H1 (cell line): Measurements from ENCODE around the gene SRGAP2C. TPM values are rescaled to one million over a fixed set of nuclear protein-coding genes. Genes with fewer than 3 reads are reported as not detected.
"Not testable (repeated sequence)": the region's sequence is repeated elsewhere in the genome, so short reads cannot be mapped to it uniquely, and the experiment has no call there.

Experiments used
- CTCF ChIA-PET: fragments of 300-600 bp; sonication (Branson Sonifier 250); formaldehyde crosslinking; loops from one replicate; lab custom pipeline; 2021; ENCODE audit not compliant: partially characterized antibody; lab: Charles Lee
- POLR2A ChIA-PET: fragments of 300-600 bp; sonication (Branson Sonifier 250); formaldehyde crosslinking; loops from one replicate; lab custom pipeline; 2021; ENCODE audit warnings: inconsistent platforms; ENCODE audit not compliant: partially characterized antibody; lab: Charles Lee
- DNase-seq, 2 experiments: peaks; one replicate each; pipeline versions ENCODE4 v3.0.0 to v3.0.0-alpha.2; 2010 to 2022; ENCODE audit warnings: low spot score in 2 of 2, low read depth in 1 of 2, mixed read lengths in 1 of 2
- FAIRE-seq: peaks from 2 replicates; lab custom pipeline; 2011; peaks lifted over from hg19 to GRCh38; lab: Jason Lieb, UNC
- H2AFZ ChIP-seq: 2 replicates; pipeline ENCODE4 v1.8.1; 2012; ENCODE audit warnings: low read length, inconsistent platforms
- H2AK5ac ChIP-seq: 2 replicates; pipeline ENCODE4 v1.6.1; 2013; ENCODE audit warnings: low read depth, low read length
- H2BK120ac ChIP-seq: replicated peaks from 2 replicates; pipeline ENCODE3; 2013; ENCODE audit warnings: low read depth, low read length, inconsistent platforms
- H2BK12ac ChIP-seq: 2 replicates; pipeline ENCODE4 v1.6.1; 2013; ENCODE audit warnings: low read depth, low read length
- H2BK15ac ChIP-seq: 2 replicates; pipeline ENCODE4 v1.6.1; 2013; ENCODE audit warnings: low read length
- H2BK20ac ChIP-seq: 2 replicates; pipeline ENCODE4 v1.6.1; 2013; ENCODE audit warnings: low read length
- H2BK5ac ChIP-seq: 2 replicates; pipeline ENCODE4 v1.6.1; 2013; ENCODE audit warnings: low read depth, low read length
- H3K14ac ChIP-seq: 2 replicates; pipeline ENCODE4 v1.6.1; 2013; ENCODE audit warnings: inconsistent platforms; ENCODE audit not compliant: insufficient read length
- H3K18ac ChIP-seq: 2 replicates; pipeline ENCODE4 v1.6.1; 2013; ENCODE audit warnings: low read length; ENCODE audit errors: extremely low read depth
- H3K23ac ChIP-seq: 2 replicates; pipeline ENCODE4 v1.6.1; 2013; ENCODE audit warnings: inconsistent platforms; ENCODE audit not compliant: insufficient read length
- H3K23me2 ChIP-seq: 2 replicates; pipeline ENCODE4 v1.6.1; 2013; ENCODE audit warnings: low read depth, low read length
- H3K27ac ChIP-seq: 2 replicates; pipeline ENCODE4 v1.6.1; 2011; ENCODE audit warnings: low read depth, low read length, inconsistent platforms
- H3K27me3 ChIP-seq, 4 experiments: replicated peaks in 1 of 4; 1 replicate in 1 of 4; 2 replicates in 3 of 4; pipeline versions ENCODE4 v1.6.1 to v1.8.1; 2011 to 2013; ENCODE audit warnings: low read length in 3 of 4, mild to moderate bottlenecking in 3 of 4, inconsistent platforms in 2 of 4, mixed read lengths in 2 of 4, moderate library complexity in 1 of 4; ENCODE audit not compliant: control insufficient read depth in 3 of 4, insufficient read depth in 3 of 4; ENCODE audit errors: extremely low read depth in 1 of 4
- H3K36me3 ChIP-seq, 4 experiments: 2 replicates each; pipeline versions ENCODE4 v1.6.1 to v1.8.1; 2011 to 2013; ENCODE audit warnings: mild to moderate bottlenecking in 4 of 4, low read length in 3 of 4, moderate library complexity in 2 of 4, control low read depth in 1 of 4, inconsistent platforms in 1 of 4; ENCODE audit not compliant: insufficient read depth in 4 of 4, control insufficient read depth in 2 of 4
- H3K4ac ChIP-seq: replicated peaks from 2 replicates; pipeline ENCODE3; 2013; ENCODE audit warnings: low read length, low read depth, mixed read lengths, inconsistent platforms; ENCODE audit not compliant: insufficient read length
- H3K4me1 ChIP-seq, 4 experiments: replicated peaks in 1 of 4; 1 replicate in 1 of 4; 2 replicates in 3 of 4; pipeline versions ENCODE4 v1.6.1 to v1.8.1; 2011 to 2013; ENCODE audit warnings: low read length in 3 of 4, inconsistent platforms in 2 of 4, mixed read lengths in 1 of 4; ENCODE audit not compliant: insufficient read depth in 4 of 4, control insufficient read depth in 3 of 4
- H3K4me2 ChIP-seq, 2 experiments: 2 replicates each; pipeline versions ENCODE4 v1.6.1 to v1.8.1; 2011 to 2013; ENCODE audit warnings: low read depth in 2 of 2, low read length in 2 of 2, control low read depth in 1 of 2, inconsistent platforms in 1 of 2, mild to moderate bottlenecking in 1 of 2; ENCODE audit not compliant: insufficient read depth in 1 of 2
- H3K4me3 ChIP-seq, 4 experiments: fragments of 200-600, 300-600 bp in 1 of 4; sonication (generic), shearing (Covaris generic), sonication (Bioruptor Twin) in 1 of 4; 2 replicates each; pipeline versions ENCODE4 v1.5.1 to v1.8.1; 2011 to 2016; ENCODE audit warnings: low read length in 4 of 4, low read depth in 3 of 4, control low read depth in 2 of 4, inconsistent platforms in 2 of 4, mild to moderate bottlenecking in 2 of 4, mixed read lengths in 1 of 4, moderate library complexity in 1 of 4; ENCODE audit not compliant: insufficient read depth in 2 of 4; ENCODE audit errors: extremely low read depth in 1 of 4
- H3K56ac ChIP-seq: replicated peaks from 2 replicates; pipeline ENCODE3; 2013; ENCODE audit warnings: low read depth, mild to moderate bottlenecking, mixed read lengths, low read length, inconsistent platforms; ENCODE audit not compliant: insufficient read length
- H3K79me1 ChIP-seq: 2 replicates; pipeline ENCODE4 v1.6.1; 2013; ENCODE audit warnings: low read depth, low read length, control low read depth
- H3K79me2 ChIP-seq, 2 experiments: 2 replicates each; pipeline versions ENCODE4 v1.6.1 to v1.8.1; 2012 to 2013; ENCODE audit warnings: low read length in 2 of 2, mild to moderate bottlenecking in 2 of 2, inconsistent platforms in 1 of 2; ENCODE audit not compliant: insufficient read depth in 2 of 2, control insufficient read depth in 1 of 2
- H3K9ac ChIP-seq, 4 experiments: replicated peaks in 1 of 4; 1 replicate in 1 of 4; 2 replicates in 3 of 4; pipeline versions ENCODE4 v1.6.1 to v1.8.1; 2011 to 2013; ENCODE audit warnings: low read depth in 3 of 4, low read length in 3 of 4, control low read depth in 2 of 4, mild to moderate bottlenecking in 2 of 4, moderate library complexity in 2 of 4, inconsistent platforms in 1 of 4; ENCODE audit errors: extremely low read depth in 1 of 4
- H3K9me3 ChIP-seq, 2 experiments: 2 replicates each; pipeline versions ENCODE4 v1.6.1 to v1.8.1; 2012 to 2013; ENCODE audit warnings: mild to moderate bottlenecking in 2 of 2, moderate library complexity in 2 of 2, control low read depth in 1 of 2, inconsistent platforms in 1 of 2, low read depth in 1 of 2, low read length in 1 of 2, mixed read lengths in 1 of 2; ENCODE audit not compliant: insufficient read depth in 2 of 2
- H4K20me1 ChIP-seq, 2 experiments: replicated peaks in 1 of 2; 2 replicates each; pipeline versions ENCODE3 to v1.8.1; 2011 to 2013; ENCODE audit warnings: inconsistent platforms in 2 of 2, low read length in 2 of 2, mild to moderate bottlenecking in 1 of 2; ENCODE audit not compliant: insufficient read depth in 2 of 2, control insufficient read depth in 1 of 2
- H4K5ac ChIP-seq: 2 replicates; pipeline ENCODE4 v1.6.1; 2013; ENCODE audit warnings: low read length, low read depth, mixed read lengths, inconsistent platforms; ENCODE audit not compliant: insufficient read length
- H4K8ac ChIP-seq: 2 replicates; pipeline ENCODE4 v1.8.0; 2013; ENCODE audit warnings: mild to moderate bottlenecking, moderate library complexity, low read length, inconsistent platforms; ENCODE audit not compliant: insufficient read depth; ENCODE audit errors: extremely low read depth
- H4K91ac ChIP-seq: replicated peaks from 2 replicates; pipeline ENCODE3; 2013; ENCODE audit warnings: low read length, mixed read lengths, inconsistent platforms; ENCODE audit not compliant: insufficient read length
- WGBS, 2 experiments: shearing (Covaris generic) in 1 of 2; methylation state at CpG; one replicate each; pipeline versions ENCODE4 v1.1.6 to v1.1.7; 2013 to 2015; ENCODE audit warnings: low lambda C conversion rate in 2 of 2, mixed read lengths in 2 of 2, inconsistent platforms in 1 of 2, low coverage in 1 of 2, missing lambda C conversion rate in 1 of 2; ENCODE audit not compliant: insufficient replicate concordance in 2 of 2, insufficient coverage in 1 of 2, insufficient read length in 1 of 2; ENCODE audit errors: extremely low coverage in 1 of 2, missing lambda C conversion rate in 1 of 2; 5-methylcytosine and 5-hydroxymethylcytosine counted together
- polyA plus RNA-seq, 7 experiments: library from polyadenylated mRNA; depleted of rRNA in 3 of 7; stranded (reverse) in 5 of 7; unstranded in 2 of 7; fragments of >200 nt in 5 of 7; fragments of 200-250 nt in 2 of 7; gene quantifications; 1 replicate in 5 of 7; 2 replicates in 1 of 7; 4 replicates in 1 of 7; pipeline versions ENCODE4 v1.2.1 to v1.2.3, GENCODE V29; 2011 to 2013; ENCODE audit warnings: missing spikeins in 2 of 7, mixed read lengths in 2 of 7
- total RNA-seq: library from RNA; stranded (reverse); fragmentation: NEBNext Ultra II Directional; extraction: Animal tissue kit (Norgen Biotek cat#: 25700); gene quantifications from 2 replicates; pipeline ENCODE4 v1.2.1, GENCODE V29; 2021

The SRGAP2C gene
- total and polyA plus RNA-seq, 2 of the 8 experiments (the other 6 are each of a cell fraction or from before 2014, with no cell fraction given), result 2.5 to 25.2 TPM

GRCh38 chr1:121140393-121140792 is 44.4 kb upstream of the SRGAP2C start:
- POLR2A ChIA-PET, H4K8ac ChIP-seq, H4K91ac ChIP-seq, H4K20me1 ChIP-seq, H3K4me1 ChIP-seq, H3K18ac ChIP-seq, H3K36me3 ChIP-seq, H2BK120ac ChIP-seq, H2AFZ ChIP-seq, H3K14ac ChIP-seq, H3K9me3 ChIP-seq, H2BK5ac ChIP-seq, H3K27me3 ChIP-seq, H3K56ac ChIP-seq, H2BK15ac ChIP-seq, H3K79me1 ChIP-seq, H4K5ac ChIP-seq, H3K4me2 ChIP-seq, H3K4me3 ChIP-seq, H3K9ac ChIP-seq, H3K4ac ChIP-seq, FAIRE-seq, H2AK5ac ChIP-seq, H3K27ac ChIP-seq, H2BK20ac ChIP-seq, H3K23ac ChIP-seq, H3K23me2 ChIP-seq, CTCF ChIA-PET, H3K79me2 ChIP-seq, DNase-seq, H2BK12ac ChIP-seq: not testable (repeated sequence)
- WGBS, 2 experiments, result no CpG with 5 or more reads among the region's 6 CpGs

- H2BK15ac ChIP-seq, H3K27me3 ChIP-seq, H3K36me3 ChIP-seq, H3K18ac ChIP-seq, H2BK12ac ChIP-seq, H2BK120ac ChIP-seq, H3K27ac ChIP-seq, DNase-seq, CTCF ChIA-PET, H4K91ac ChIP-seq, H2BK20ac ChIP-seq, H3K4me3 ChIP-seq, H4K8ac ChIP-seq, H3K4ac ChIP-seq, POLR2A ChIA-PET, H2BK5ac ChIP-seq, H3K4me1 ChIP-seq, H3K79me2 ChIP-seq, H3K23me2 ChIP-seq, H3K56ac ChIP-seq, H2AK5ac ChIP-seq, H3K9ac ChIP-seq, H3K9me3 ChIP-seq, H2AFZ ChIP-seq, FAIRE-seq, H4K20me1 ChIP-seq, H3K23ac ChIP-seq, H3K14ac ChIP-seq, H3K79me1 ChIP-seq, H4K5ac ChIP-seq, H3K4me2 ChIP-seq: not testable (repeated sequence)
- 0% methylated on average over 1 of the region's 9 CpGs; no CpG with 5 or more reads in 1 of the 2 experiments for WGBS, 2 experiments
Measured at GRCh38 chr1:121148489-121149190, 36.1 kb upstream of the SRGAP2C start.
